ENCODE results near the gene ERFL. TPM values are rescaled to one million over a fixed set of nuclear protein-coding genes. Genes with fewer than 3 reads are reported as not detected.

The ERFL gene
- total and polyA plus RNA-seq, 2 of the 8 experiments (the other 6 are each of a cell fraction or from before 2014, with no cell fraction given): 0.12 TPM; not detected in 1

DNA sequence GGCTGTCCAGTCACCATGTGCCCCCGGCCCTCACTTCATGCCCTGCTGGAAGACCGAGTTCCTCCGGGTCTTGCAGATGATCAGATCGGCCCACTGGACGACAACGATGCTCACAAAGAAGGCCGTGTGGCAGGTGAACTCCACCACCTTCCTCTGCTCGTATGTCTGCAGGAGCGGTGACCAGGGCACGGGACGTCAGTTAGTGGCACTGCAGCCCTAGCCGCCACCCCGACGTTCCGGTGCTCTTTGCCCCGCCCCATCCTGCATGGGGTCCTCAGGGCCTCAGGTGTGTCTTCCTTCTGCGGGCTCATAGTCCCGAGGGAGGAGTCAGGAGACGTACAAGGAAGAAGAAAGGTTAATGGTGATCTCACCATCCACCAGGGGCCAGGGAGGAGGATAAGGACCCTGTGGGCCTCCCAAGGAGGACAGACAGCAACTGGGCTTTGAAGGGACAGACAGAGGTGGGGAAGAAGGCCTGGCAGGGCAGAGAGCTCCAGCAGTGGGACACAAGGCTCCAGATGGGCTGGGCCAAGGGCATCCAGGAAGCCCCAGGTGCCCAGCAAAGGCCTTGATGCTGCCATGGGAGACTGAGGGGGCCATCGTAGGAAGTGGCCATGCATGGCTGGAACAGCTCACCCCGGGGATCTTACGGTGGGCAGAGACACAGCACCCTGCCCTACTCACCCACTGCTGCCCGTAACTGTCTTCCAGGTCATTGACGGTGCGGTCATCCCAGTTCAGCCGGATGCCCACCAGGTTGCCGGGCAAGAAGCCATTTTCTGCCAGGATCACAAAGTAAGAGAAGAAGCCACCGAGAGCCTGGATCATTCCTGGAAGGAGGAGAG, 40.7 kb upstream of the ERFL start:
- peaks cover 0 to 9% (median 0%) of the 10 kb centered on the region in 4 experiments; a peak in 3 of 8 replicates for H3K36me3 ChIP-seq (ENCODE audit: control insufficient read depth in 2 of 4, insufficient read depth in 4 of 4, low read length in 3 of 4)
- H4K5ac ChIP-seq (ENCODE audit: insufficient read length, low read depth, low read length): no peak overlapping the region
- peak overlapping the region; percentile 38; the same call in 1 of the 2 replicates for H4K8ac ChIP-seq (ENCODE audit: extremely low read depth, insufficient read depth, low read length)
- H3K9me3 ChIP-seq (ENCODE audit: insufficient read depth in 2 of 2, low read depth in 1 of 2, low read length in 1 of 2): no peaks in the 10 kb centered on the region
- no peak overlapping the region for H2AK5ac ChIP-seq (ENCODE audit: low read depth, low read length)
- no peak for DNase-seq (ENCODE audit: low read depth in 1 of 2, low spot score in 2 of 2)
- no peak overlapping the region for H3K4me2 ChIP-seq (ENCODE audit: insufficient read depth in 1 of 2, low read depth in 2 of 2, low read length in 2 of 2)
- H3K56ac ChIP-seq (replicated peaks; ENCODE audit: insufficient read length, low read depth, low read length): no peak overlapping the region
- no peak overlapping the region for H3K23ac ChIP-seq (ENCODE audit: insufficient read length)
- peak overlapping the region; percentile 60; the same call in 1 of the 2 replicates for H2BK5ac ChIP-seq (ENCODE audit: low read depth, low read length)
- no peak overlapping the region for H3K18ac ChIP-seq (ENCODE audit: extremely low read depth, low read length)
- H3K4me1 ChIP-seq (replicated peaks in 1 of 4; ENCODE audit: control insufficient read depth in 3 of 4, insufficient read depth in 4 of 4, low read length in 3 of 4): no peaks in the 10 kb centered on the region
- H3K14ac ChIP-seq (ENCODE audit: insufficient read length): no peak overlapping the region
- no peak overlapping the region for H2BK120ac ChIP-seq (replicated peaks; ENCODE audit: low read depth, low read length)
- no peak overlapping the region for H2BK20ac ChIP-seq (ENCODE audit: low read length)
- H4K91ac ChIP-seq (replicated peaks; ENCODE audit: insufficient read length, low read length): no peak overlapping the region
- H3K79me2 ChIP-seq (ENCODE audit: control insufficient read depth in 1 of 2, insufficient read depth in 2 of 2, low read length in 2 of 2): no peaks in the 10 kb centered on the region
- no peak overlapping the region for H3K4ac ChIP-seq (replicated peaks; ENCODE audit: insufficient read length, low read depth, low read length)
- WGBS, 2 experiments (ENCODE audit: extremely low coverage in 1 of 2, insufficient coverage in 1 of 2, insufficient read length in 1 of 2, insufficient replicate concordance in 2 of 2, low coverage in 1 of 2, low lambda C conversion rate in 2 of 2, missing lambda C conversion rate in 1 of 2): 91% methylated on average over 25 of the region's 28 CpGs; no CpG with 5 or more reads in 1 of the 2 experiments
- H4K20me1 ChIP-seq (replicated peaks in 1 of 2; ENCODE audit: control insufficient read depth in 1 of 2, insufficient read depth in 2 of 2, low read length in 2 of 2): peaks cover 0 to 3% of the 10 kb centered on the region in 2 experiments
- no peak overlapping the region for H2BK12ac ChIP-seq (ENCODE audit: low read depth, low read length)
- no peak overlapping the region for H2AFZ ChIP-seq (ENCODE audit: low read length)
- H2BK15ac ChIP-seq (ENCODE audit: low read length): no peak overlapping the region
- POLR2A ChIA-PET (ENCODE audit: partially characterized antibody): interaction anchor here (0.8 kb wide), 1 partner anchor 47 kb away, joined by 3 read pairs; no protein-coding TSS in a partner anchor
- H3K27me3 ChIP-seq (replicated peaks in 1 of 4; ENCODE audit: control insufficient read depth in 3 of 4, extremely low read depth in 1 of 4, insufficient read depth in 3 of 4, low read length in 3 of 4): no peaks in the 10 kb centered on the region
- no peaks in the 10 kb centered on the region for H3K79me1 ChIP-seq (ENCODE audit: low read depth, low read length)
- H3K9ac ChIP-seq (replicated peaks in 1 of 4; ENCODE audit: extremely low read depth in 1 of 4, low read depth in 3 of 4, low read length in 3 of 4): no peak overlapping the region
- CTCF ChIA-PET (ENCODE audit: partially characterized antibody): interaction anchor here (0.5 to 1.2 kb wide), 3 partner anchors 12 to 17 kb away, joined by 3 to 4 read pairs (median 3); no protein-coding TSS in a partner anchor
- no peaks in the 10 kb centered on the region for H3K23me2 ChIP-seq (ENCODE audit: low read depth, low read length)
- FAIRE-seq: no peak
- no peak overlapping the region for H3K27ac ChIP-seq (ENCODE audit: low read depth, low read length)
- H3K4me3 ChIP-seq (ENCODE audit: extremely low read depth in 1 of 4, insufficient read depth in 2 of 4, low read depth in 3 of 4, low read length in 4 of 4): no peak overlapping the region
- TF ChIP-seq, protein P1, sequence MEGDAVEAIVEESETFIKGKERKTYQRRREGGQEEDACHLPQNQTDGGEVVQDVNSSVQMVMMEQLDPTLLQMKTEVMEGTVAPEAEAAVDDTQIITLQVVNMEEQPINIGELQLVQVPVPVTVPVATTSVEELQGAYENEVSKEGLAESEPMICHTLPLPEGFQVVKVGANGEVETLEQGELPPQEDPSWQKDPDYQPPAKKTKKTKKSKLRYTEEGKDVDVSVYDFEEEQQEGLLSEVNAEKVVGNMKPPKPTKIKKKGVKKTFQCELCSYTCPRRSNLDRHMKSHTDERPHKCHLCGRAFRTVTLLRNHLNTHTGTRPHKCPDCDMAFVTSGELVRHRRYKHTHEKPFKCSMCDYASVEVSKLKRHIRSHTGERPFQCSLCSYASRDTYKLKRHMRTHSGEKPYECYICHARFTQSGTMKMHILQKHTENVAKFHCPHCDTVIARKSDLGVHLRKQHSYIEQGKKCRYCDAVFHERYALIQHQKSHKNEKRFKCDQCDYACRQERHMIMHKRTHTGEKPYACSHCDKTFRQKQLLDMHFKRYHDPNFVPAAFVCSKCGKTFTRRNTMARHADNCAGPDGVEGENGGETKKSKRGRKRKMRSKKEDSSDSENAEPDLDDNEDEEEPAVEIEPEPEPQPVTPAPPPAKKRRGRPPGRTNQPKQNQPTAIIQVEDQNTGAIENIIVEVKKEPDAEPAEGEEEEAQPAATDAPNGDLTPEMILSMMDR (IDR thresholded peaks at IDR 0.05; ENCODE audit: control extremely low read depth in 1 of 3, insufficient read depth in 1 of 3, low read depth in 1 of 3, low read length in 3 of 3): no peak
- no peak for TF ChIP-seq EZH2 (IDR thresholded peaks at IDR 0.05; ENCODE audit: low read depth, low read length, severe bottlenecking)
- TF ChIP-seq BCL11A (IDR thresholded peaks at IDR 0.05; ENCODE audit: low read depth in 2 of 2, low read length in 2 of 2): no peak
- TF ChIP-seq, protein P2, sequence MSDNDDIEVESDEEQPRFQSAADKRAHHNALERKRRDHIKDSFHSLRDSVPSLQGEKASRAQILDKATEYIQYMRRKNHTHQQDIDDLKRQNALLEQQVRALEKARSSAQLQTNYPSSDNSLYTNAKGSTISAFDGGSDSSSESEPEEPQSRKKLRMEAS (IDR thresholded peaks at IDR 0.05): no peak
- no peak for TF ChIP-seq CBX5 (IDR thresholded peaks at IDR 0.05; ENCODE audit: low read depth, low read length)
- TF ChIP-seq MAFK (IDR thresholded peaks at IDR 0.05; ENCODE audit: low read depth, low read length): no peak
- no peak for TF ChIP-seq TEAD4 (IDR thresholded peaks at IDR 0.05; ENCODE audit: low read depth, low read length)
- no peak for TF ChIP-seq GABPA (IDR thresholded peaks at IDR 0.05; ENCODE audit: borderline replicate concordance, insufficient read depth, low read length)
- no peak for TF ChIP-seq RFX5 (IDR thresholded peaks at IDR 0.05; ENCODE audit: borderline replicate concordance, low read depth, low read length)

Data from H1 (cell line).